Measurements from ENCODE around the gene GCH1.

GCH1 gene

DNA sequence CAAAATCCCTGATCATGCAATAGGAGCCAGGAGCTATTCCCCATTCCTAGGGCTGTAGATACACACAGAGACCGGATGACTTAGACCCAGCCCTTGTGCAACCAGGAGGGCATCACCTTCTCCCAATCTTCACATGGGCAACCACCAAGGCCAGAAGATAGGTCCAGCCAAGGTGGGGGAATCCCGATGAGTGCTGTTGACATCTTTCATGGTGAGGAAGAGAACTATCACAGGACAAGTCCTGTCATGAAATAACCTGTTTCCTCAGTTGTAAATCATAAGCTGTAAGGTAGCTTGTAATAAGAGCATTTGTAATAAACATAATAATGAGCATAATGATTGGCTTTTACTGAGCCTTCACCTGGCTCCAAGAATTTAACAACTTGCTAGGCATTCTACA lies 89.5 kb downstream of the GCH1 start:
- 100% methylated on average over 2 of the region's 2 CpGs for WGBS (ENCODE audit: insufficient coverage)
- POLR2A ChIA-PET = no interaction called here
- H3K9me3 ChIP-seq (ENCODE audit: control extremely low read depth in 1 of 5, control insufficient read depth in 4 of 5, insufficient read depth in 2 of 5, low read depth in 1 of 5, low read length in 4 of 5) = no peaks in the 10 kb centered on the region
- H3K4me1 ChIP-seq (ENCODE audit: control extremely low read depth in 1 of 4, control insufficient read depth in 4 of 4, insufficient read depth in 4 of 4, low read length in 3 of 4) = no peaks in the 10 kb centered on the region
- CTCF ChIA-PET = interaction anchor here (0.9 to 3.4 kb wide), 10 partner anchors 9 to 248 kb away, joined by 3 to 14 read pairs (median 4); no protein-coding TSS in a partner anchor
- no peaks in the 10 kb centered on the region for H3K36me3 ChIP-seq (ENCODE audit: control insufficient read depth in 4 of 4, insufficient read depth in 4 of 4, low read length in 3 of 4)
- H3K27me3 ChIP-seq (replicated peaks in 2 of 5; ENCODE audit: control insufficient read depth in 4 of 5, insufficient read depth in 5 of 5, low read length in 4 of 5) = no peaks in the 10 kb centered on the region
- DNase-seq = no peak
- no peak overlapping the region for H3K27ac ChIP-seq (ENCODE audit: insufficient read depth in 1 of 2, low read depth in 1 of 2, low read length in 2 of 2, poor library complexity in 1 of 2, severe bottlenecking in 2 of 2)
- H3K4me3 ChIP-seq (ENCODE audit: control insufficient read depth in 1 of 7, extremely low read depth in 1 of 7, insufficient read depth in 4 of 7, low read depth in 2 of 7, low read length in 6 of 7) = no peak overlapping the region

DNA sequence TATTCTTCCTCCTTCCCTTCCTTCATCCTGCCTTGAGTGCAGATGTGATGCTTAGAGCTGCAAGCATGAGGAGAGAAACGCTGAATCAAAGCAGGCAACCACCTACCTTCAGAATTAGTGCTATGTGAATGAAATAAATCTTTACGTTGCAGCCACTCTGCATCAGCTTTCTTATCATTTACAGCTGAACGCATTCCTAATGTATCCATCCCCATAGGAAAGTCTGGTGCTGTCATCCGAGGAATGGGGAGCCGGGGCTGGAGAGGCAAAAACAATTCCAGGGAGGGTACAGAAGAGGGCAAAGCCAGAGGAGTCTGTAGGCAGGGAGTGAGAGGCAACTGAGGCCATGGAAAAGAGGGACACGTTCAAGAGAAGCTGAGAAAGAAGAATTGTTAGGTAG lies 90.0 kb downstream of the GCH1 start:
- Histone ChIP-seq H3K4me3 (ENCODE audit: control insufficient read depth in 1 of 7, extremely low read depth in 1 of 7, insufficient read depth in 4 of 7, low read depth in 2 of 7, low read length in 6 of 7) (no peak overlapping the region), H3K27me3 (replicated peaks in 2 of 5; ENCODE audit: control insufficient read depth in 4 of 5, insufficient read depth in 5 of 5, low read length in 4 of 5) (no peaks in the 10 kb centered on the region), H3K27ac (ENCODE audit: insufficient read depth in 1 of 2, low read depth in 1 of 2, low read length in 2 of 2, poor library complexity in 1 of 2, severe bottlenecking in 2 of 2) (no peak overlapping the region), H3K9me3 (ENCODE audit: control extremely low read depth in 1 of 5, control insufficient read depth in 4 of 5, insufficient read depth in 2 of 5, low read depth in 1 of 5, low read length in 4 of 5) (no peaks in the 10 kb centered on the region), H3K36me3 (ENCODE audit: control insufficient read depth in 4 of 4, insufficient read depth in 4 of 4, low read length in 3 of 4) (no peaks in the 10 kb centered on the region), H3K4me1 (ENCODE audit: control extremely low read depth in 1 of 4, control insufficient read depth in 4 of 4, insufficient read depth in 4 of 4, low read length in 3 of 4) (no peaks in the 10 kb centered on the region)
- CTCF ChIA-PET = interaction anchor here (0.7 to 3.4 kb wide), 10 partner anchors 8 to 247 kb away, joined by 3 to 14 read pairs (median 4); no protein-coding TSS in a partner anchor
- DNase-seq = no peak
- 100% methylated on average over 3 of the region's 6 CpGs for WGBS (ENCODE audit: insufficient coverage)
- POLR2A ChIA-PET = no interaction called here

DNA sequence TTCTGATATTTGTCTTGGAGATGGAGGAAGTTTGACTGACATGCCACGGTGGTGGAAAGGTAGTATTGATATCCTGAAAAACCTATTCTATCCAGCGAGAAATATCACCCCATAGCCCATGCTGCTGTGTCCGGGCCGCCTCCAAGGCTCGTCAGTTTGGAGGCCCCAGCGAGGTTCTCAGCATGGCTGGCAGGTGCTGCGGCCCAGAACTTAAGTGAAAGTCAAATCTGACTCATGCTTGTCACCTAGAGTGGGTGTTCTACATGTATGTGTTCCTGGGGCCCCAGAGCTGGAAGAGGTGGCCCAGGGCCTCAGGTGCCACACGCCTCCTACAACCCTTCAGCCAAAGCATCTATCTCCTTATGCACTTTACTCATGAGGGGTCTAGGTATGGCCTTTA lies 92.9 kb downstream of the GCH1 start:
- CTCF ChIA-PET = interaction anchor here (6.3 to 7.6 kb wide), 2 partner anchors 9 to 245 kb away, joined by 62 to 63 read pairs; partner anchors contain the start of gene SAMD4A
- 100% methylated on average over 7 of the region's 8 CpGs for WGBS (ENCODE audit: insufficient coverage)
- no peaks in the 10 kb centered on the region for H3K36me3 ChIP-seq (ENCODE audit: control insufficient read depth in 4 of 4, insufficient read depth in 4 of 4, low read length in 3 of 4)
- POLR2A ChIA-PET = no interaction called here
- H3K27ac ChIP-seq (ENCODE audit: insufficient read depth in 1 of 2, low read depth in 1 of 2, low read length in 2 of 2, poor library complexity in 1 of 2, severe bottlenecking in 2 of 2) = no peak overlapping the region
- no peak overlapping the region for H3K4me3 ChIP-seq (ENCODE audit: control insufficient read depth in 1 of 7, extremely low read depth in 1 of 7, insufficient read depth in 4 of 7, low read depth in 2 of 7, low read length in 6 of 7)
- no peaks in the 10 kb centered on the region for H3K9me3 ChIP-seq (ENCODE audit: control extremely low read depth in 1 of 5, control insufficient read depth in 4 of 5, insufficient read depth in 2 of 5, low read depth in 1 of 5, low read length in 4 of 5)
- peaks cover 0 to 7% (median 0%) of the 10 kb centered on the region in 4 experiments for H3K4me1 ChIP-seq (ENCODE audit: control extremely low read depth in 1 of 4, control insufficient read depth in 4 of 4, insufficient read depth in 4 of 4, low read length in 3 of 4)
- no peaks in the 10 kb centered on the region for H3K27me3 ChIP-seq (replicated peaks in 2 of 5; ENCODE audit: control insufficient read depth in 4 of 5, insufficient read depth in 5 of 5, low read length in 4 of 5)
- DNase-seq = no peak

DNA sequence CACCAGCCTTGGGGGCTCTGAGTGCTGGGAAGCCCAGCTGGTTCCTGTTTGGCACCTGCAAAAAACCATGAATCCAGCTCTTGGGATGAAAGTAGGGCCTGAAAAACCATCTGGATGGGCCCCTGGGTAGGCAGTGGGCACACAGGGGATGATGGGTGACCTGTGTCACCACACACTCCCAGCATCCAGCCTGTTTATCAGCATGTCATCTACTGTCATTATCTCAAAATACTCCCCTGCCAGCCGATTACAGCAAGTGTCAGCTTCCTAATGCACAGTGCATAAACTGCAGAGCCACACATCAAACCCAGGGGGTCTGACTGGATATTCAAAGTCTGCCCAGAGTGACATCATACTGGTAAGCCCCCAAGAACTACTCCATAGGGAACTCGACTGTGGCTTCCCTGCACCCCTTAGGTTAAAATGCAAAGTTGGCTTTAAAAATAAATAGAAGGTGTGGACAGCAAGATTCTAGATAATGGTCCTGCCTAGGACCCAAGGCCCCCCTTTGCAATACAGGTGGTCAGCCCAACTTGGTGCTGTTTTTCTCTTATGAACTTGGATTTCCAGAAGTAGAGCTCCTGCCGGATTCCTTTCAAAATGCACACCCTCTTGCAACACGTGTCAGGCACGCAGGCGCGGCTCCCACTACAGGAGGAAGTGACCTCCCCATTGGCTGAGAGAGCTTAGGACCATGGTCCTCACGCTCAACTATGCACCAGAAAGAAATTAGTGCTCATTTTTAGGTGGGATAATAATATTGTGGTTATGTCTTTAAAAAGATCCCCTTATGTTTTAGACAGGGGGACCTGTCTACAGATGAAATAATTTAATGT lies 94.1 kb downstream of the GCH1 start:
- CTCF ChIA-PET = interaction anchor here (0.8 to 7.9 kb wide), 6 partner anchors 10 to 248 kb away, joined by 3 to 76 read pairs (median 34); partner anchors contain the start of gene SAMD4A
- Histone ChIP-seq H3K9me3 (ENCODE audit: control extremely low read depth in 1 of 5, control insufficient read depth in 4 of 5, insufficient read depth in 2 of 5, low read depth in 1 of 5, low read length in 4 of 5) (no peaks in the 10 kb centered on the region), H3K27me3 (replicated peaks in 2 of 5; ENCODE audit: control insufficient read depth in 4 of 5, insufficient read depth in 5 of 5, low read length in 4 of 5) (peaks cover 0 to 2% (median 0%) of the 10 kb centered on the region in 5 experiments), H3K4me3 (ENCODE audit: control insufficient read depth in 1 of 7, extremely low read depth in 1 of 7, insufficient read depth in 4 of 7, low read depth in 2 of 7, low read length in 6 of 7) (no peak overlapping the region), H3K36me3 (ENCODE audit: control insufficient read depth in 4 of 4, insufficient read depth in 4 of 4, low read length in 3 of 4) (no peaks in the 10 kb centered on the region), H3K27ac (ENCODE audit: insufficient read depth in 1 of 2, low read depth in 1 of 2, low read length in 2 of 2, poor library complexity in 1 of 2, severe bottlenecking in 2 of 2) (no peak overlapping the region), H3K4me1 (ENCODE audit: control extremely low read depth in 1 of 4, control insufficient read depth in 4 of 4, insufficient read depth in 4 of 4, low read length in 3 of 4) (peaks cover 0 to 8% (median 0%) of the 10 kb centered on the region in 4 experiments)
- DNase-seq = no peak
- POLR2A ChIA-PET = no interaction called here
- 100% methylated on average over 6 of the region's 8 CpGs for WGBS (ENCODE audit: insufficient coverage)

DNA sequence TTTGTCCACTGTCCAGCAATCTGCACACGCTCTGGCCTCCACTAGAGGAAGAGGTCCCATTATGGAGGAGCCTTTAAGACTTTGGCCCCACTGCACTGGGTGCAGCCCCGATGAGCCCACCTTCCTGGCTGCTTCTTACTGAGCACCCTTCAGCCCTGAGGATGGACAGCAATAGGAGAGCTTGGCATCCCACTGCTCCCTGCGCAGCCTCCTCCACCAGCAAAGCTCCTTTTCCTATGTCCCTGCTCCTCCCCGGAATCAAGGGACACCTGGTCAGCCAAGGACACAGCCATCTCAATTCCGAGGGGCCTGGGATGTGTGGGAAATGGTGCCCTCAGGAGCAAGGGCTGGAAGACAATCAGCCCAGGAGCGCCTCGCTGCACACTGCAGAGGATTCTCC lies 94.7 kb downstream of the GCH1 start:
- Histone ChIP-seq H3K27ac (ENCODE audit: insufficient read depth in 1 of 2, low read depth in 1 of 2, low read length in 2 of 2, poor library complexity in 1 of 2, severe bottlenecking in 2 of 2) (no peak overlapping the region), H3K4me3 (ENCODE audit: control insufficient read depth in 1 of 7, extremely low read depth in 1 of 7, insufficient read depth in 4 of 7, low read depth in 2 of 7, low read length in 6 of 7) (no peak overlapping the region), H3K9me3 (ENCODE audit: control extremely low read depth in 1 of 5, control insufficient read depth in 4 of 5, insufficient read depth in 2 of 5, low read depth in 1 of 5, low read length in 4 of 5) (no peaks in the 10 kb centered on the region), H3K27me3 (replicated peaks in 2 of 5; ENCODE audit: control insufficient read depth in 4 of 5, insufficient read depth in 5 of 5, low read length in 4 of 5) (peaks cover 0 to 2% (median 0%) of the 10 kb centered on the region in 5 experiments), H3K36me3 (ENCODE audit: control insufficient read depth in 4 of 4, insufficient read depth in 4 of 4, low read length in 3 of 4) (no peaks in the 10 kb centered on the region), H3K4me1 (ENCODE audit: control extremely low read depth in 1 of 4, control insufficient read depth in 4 of 4, insufficient read depth in 4 of 4, low read length in 3 of 4) (peaks cover 0 to 8% (median 0%) of the 10 kb centered on the region in 4 experiments)
- ChIA-PET POLR2A (no interaction called here), CTCF (interaction anchor here (0.8 to 7.9 kb wide), 6 partner anchors 11 to 248 kb away, joined by 3 to 76 read pairs (median 34); partner anchors contain the start of gene SAMD4A)
- 96% methylated on average over 6 of the region's 7 CpGs for WGBS (ENCODE audit: insufficient coverage)
- DNase-seq = no peak

DNA sequence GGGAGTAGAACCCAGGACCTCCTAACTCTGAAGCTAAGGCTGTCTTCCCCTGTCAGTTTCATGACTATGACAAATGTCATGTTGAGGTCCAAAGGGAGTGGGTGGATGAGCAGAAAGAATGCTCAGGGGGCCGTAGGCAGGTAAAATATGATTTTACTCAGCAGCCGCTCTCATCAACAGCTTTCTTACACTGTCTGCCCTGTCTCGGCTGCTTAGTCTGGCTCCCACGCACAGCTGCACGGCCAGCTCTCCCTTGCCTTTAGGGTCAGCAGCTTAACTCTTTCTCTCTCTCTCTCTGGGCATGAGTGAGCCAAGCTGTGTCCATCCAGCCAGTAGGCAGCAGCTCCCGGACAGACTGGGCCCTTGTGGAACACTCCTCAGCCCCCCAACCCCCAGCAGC lies 95.2 kb downstream of the GCH1 start:
- peaks cover 0 to 8% (median 0%) of the 10 kb centered on the region in 4 experiments for H3K4me1 ChIP-seq (ENCODE audit: control extremely low read depth in 1 of 4, control insufficient read depth in 4 of 4, insufficient read depth in 4 of 4, low read length in 3 of 4)
- no peak overlapping the region for H3K4me3 ChIP-seq (ENCODE audit: control insufficient read depth in 1 of 7, extremely low read depth in 1 of 7, insufficient read depth in 4 of 7, low read depth in 2 of 7, low read length in 6 of 7)
- no peak overlapping the region for H3K27ac ChIP-seq (ENCODE audit: insufficient read depth in 1 of 2, low read depth in 1 of 2, low read length in 2 of 2, poor library complexity in 1 of 2, severe bottlenecking in 2 of 2)
- ChIA-PET CTCF (interaction anchor here (0.6 to 7.9 kb wide), 7 partner anchors 11 to 247 kb away, joined by 3 to 76 read pairs (median 5); partner anchors contain the start of gene SAMD4A), POLR2A (no interaction called here)
- no peak for DNase-seq
- H3K27me3 ChIP-seq (replicated peaks in 2 of 5; ENCODE audit: control insufficient read depth in 4 of 5, insufficient read depth in 5 of 5, low read length in 4 of 5) = peaks cover 0 to 2% (median 0%) of the 10 kb centered on the region in 5 experiments
- no peaks in the 10 kb centered on the region for H3K9me3 ChIP-seq (ENCODE audit: control extremely low read depth in 1 of 5, control insufficient read depth in 4 of 5, insufficient read depth in 2 of 5, low read depth in 1 of 5, low read length in 4 of 5)
- 100% methylated on average over 5 of the region's 6 CpGs for WGBS (ENCODE audit: insufficient coverage)
- H3K36me3 ChIP-seq (ENCODE audit: control insufficient read depth in 4 of 4, insufficient read depth in 4 of 4, low read length in 3 of 4) = no peaks in the 10 kb centered on the region

DNA sequence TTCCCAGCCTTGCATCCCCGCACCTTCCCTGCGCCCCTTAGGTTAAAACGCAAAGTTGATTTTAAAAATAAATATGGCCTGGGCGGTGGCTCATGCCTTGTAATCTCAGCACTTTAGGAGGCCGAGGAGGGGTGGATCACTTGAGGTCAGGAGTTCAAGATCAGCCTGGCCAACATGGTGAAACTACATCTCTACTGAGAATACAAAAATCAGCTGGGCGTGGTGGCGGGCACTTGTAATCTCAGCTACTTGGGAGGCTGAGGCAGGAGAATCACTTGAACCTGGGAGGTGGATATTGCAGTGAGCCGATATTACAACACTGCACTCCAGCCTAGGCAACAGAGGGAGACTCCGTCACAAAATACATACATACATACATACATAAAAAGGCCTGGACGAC lies 96.0 kb downstream of the GCH1 start:
- H3K27me3 ChIP-seq (replicated peaks in 2 of 5; ENCODE audit: control insufficient read depth in 4 of 5, insufficient read depth in 5 of 5, low read length in 4 of 5) = peaks cover 0 to 2% (median 0%) of the 10 kb centered on the region in 5 experiments

More for the DNA sequence above, 96.0 kb downstream of the GCH1 start:
- ChIA-PET POLR2A (no interaction called here), CTCF (interaction anchor here (0.8 to 7.9 kb wide), 12 partner anchors 12 to 249 kb away, joined by 3 to 76 read pairs (median 14); partner anchors contain the start of genes GCH1 and SAMD4A)
- H3K27ac ChIP-seq (ENCODE audit: insufficient read depth in 1 of 2, low read depth in 1 of 2, low read length in 2 of 2, poor library complexity in 1 of 2, severe bottlenecking in 2 of 2) = no peak overlapping the region
- H3K4me1 ChIP-seq (ENCODE audit: control extremely low read depth in 1 of 4, control insufficient read depth in 4 of 4, insufficient read depth in 4 of 4, low read length in 3 of 4) = peaks cover 0 to 8% (median 0%) of the 10 kb centered on the region in 4 experiments
- DNase-seq = no peak
- H3K36me3 ChIP-seq (ENCODE audit: control insufficient read depth in 4 of 4, insufficient read depth in 4 of 4, low read length in 3 of 4) = no peaks in the 10 kb centered on the region
- WGBS (ENCODE audit: insufficient coverage) = 94% methylated on average over 7 of the region's 10 CpGs
- H3K9me3 ChIP-seq (ENCODE audit: control extremely low read depth in 1 of 5, control insufficient read depth in 4 of 5, insufficient read depth in 2 of 5, low read depth in 1 of 5, low read length in 4 of 5) = no peaks in the 10 kb centered on the region
- no peak overlapping the region for H3K4me3 ChIP-seq (ENCODE audit: control insufficient read depth in 1 of 7, extremely low read depth in 1 of 7, insufficient read depth in 4 of 7, low read depth in 2 of 7, low read length in 6 of 7)
